ENCODE data around the gene ZNF30. TPM values are rescaled to one million over a fixed set of nuclear protein-coding genes. Genes with fewer than 3 reads are reported as not detected.
"Not testable (repeated sequence)": the region's sequence is repeated elsewhere in the genome, so short reads cannot be mapped to it uniquely, and the experiment has no call there.

ZNF30 gene
- total RNA-seq, 1 donor from 2014 or later = 6.2 TPM

- no peak for TF ChIP-seq CTCF (IDR thresholded peaks at IDR 0.05)
- Mint-ChIP-seq H3K4me3 (ENCODE audit: unreplicated experiment) (no peak overlapping the region), H3K27ac (ENCODE audit: unreplicated experiment) (no peak overlapping the region), H3K27me3 (ENCODE audit: unreplicated experiment) (peaks cover 8% of the 10 kb centered on the region), H3K9me3 (ENCODE audit: unreplicated experiment) (peaks cover 6% of the 10 kb centered on the region), H3K36me3 (ENCODE audit: unreplicated experiment) (no peaks in the 10 kb centered on the region), H3K4me1 (ENCODE audit: unreplicated experiment) (no peaks in the 10 kb centered on the region)
- no peak for DNase-seq (ENCODE audit: extremely low spot score, unreplicated experiment)
Measured at GRCh38 chr19:34900245-34900644, 26.5 kb upstream of the ZNF30 start.

GRCh38 chr19:34904664-34905527 is 21.8 kb upstream of the ZNF30 start:
- no peak for TF ChIP-seq CTCF (IDR thresholded peaks at IDR 0.05)
- Mint-ChIP-seq H3K9me3 (ENCODE audit: unreplicated experiment) (peaks cover 8% of the 10 kb centered on the region), H3K4me1 (ENCODE audit: unreplicated experiment) (no peaks in the 10 kb centered on the region), H3K36me3 (ENCODE audit: unreplicated experiment) (no peaks in the 10 kb centered on the region), H3K27me3 (ENCODE audit: unreplicated experiment) (peaks cover 14% of the 10 kb centered on the region), H3K4me3 (ENCODE audit: unreplicated experiment) (no peak overlapping the region), H3K27ac (ENCODE audit: unreplicated experiment) (no peak overlapping the region)
- no peak for DNase-seq (ENCODE audit: extremely low spot score, unreplicated experiment)

- H3K4me3 Mint-ChIP-seq (ENCODE audit: unreplicated experiment) = no peak overlapping the region
- H3K36me3 Mint-ChIP-seq (ENCODE audit: unreplicated experiment) = no peaks in the 10 kb centered on the region
- no peaks in the 10 kb centered on the region for H3K4me1 Mint-ChIP-seq (ENCODE audit: unreplicated experiment)
- H3K9me3 Mint-ChIP-seq (ENCODE audit: unreplicated experiment) = peaks cover 19% of the 10 kb centered on the region
- no peak for TF ChIP-seq CTCF (IDR thresholded peaks at IDR 0.05)
- H3K27me3 Mint-ChIP-seq (ENCODE audit: unreplicated experiment) = peaks cover 5% of the 10 kb centered on the region
- DNase-seq (ENCODE audit: extremely low spot score, unreplicated experiment) = no peak
- no peak overlapping the region for H3K27ac Mint-ChIP-seq (ENCODE audit: unreplicated experiment)
Measured at GRCh38 chr19:34910770-34911169, 15.9 kb upstream of the ZNF30 start.

- not testable (repeated sequence) for H3K27me3 Mint-ChIP-seq (ENCODE audit: unreplicated experiment); H3K36me3 Mint-ChIP-seq (ENCODE audit: unreplicated experiment); H3K4me3 Mint-ChIP-seq (ENCODE audit: unreplicated experiment); H3K27ac Mint-ChIP-seq (ENCODE audit: unreplicated experiment); H3K4me1 Mint-ChIP-seq (ENCODE audit: unreplicated experiment); DNase-seq (ENCODE audit: extremely low spot score, unreplicated experiment)
- peaks cover 42% of the 10 kb centered on the region for H3K9me3 Mint-ChIP-seq (ENCODE audit: unreplicated experiment)
Measured at GRCh38 chr19:34917144-34917543, 9.6 kb upstream of the ZNF30 start.

GRCh38 chr19:34918190-34918589 is 8.5 kb upstream of the ZNF30 start:
- H3K27me3 Mint-ChIP-seq (ENCODE audit: unreplicated experiment) = no peaks in the 10 kb centered on the region
- no peaks in the 10 kb centered on the region for H3K4me1 Mint-ChIP-seq (ENCODE audit: unreplicated experiment)
- no peaks in the 10 kb centered on the region for H3K36me3 Mint-ChIP-seq (ENCODE audit: unreplicated experiment)
- DNase-seq (ENCODE audit: extremely low spot score, unreplicated experiment) = no peak
- no peak overlapping the region for H3K27ac Mint-ChIP-seq (ENCODE audit: unreplicated experiment)
- H3K9me3 Mint-ChIP-seq (ENCODE audit: unreplicated experiment) = peaks cover 40% of the 10 kb centered on the region
- TF ChIP-seq CTCF (IDR thresholded peaks at IDR 0.05) = no peak
- H3K4me3 Mint-ChIP-seq (ENCODE audit: unreplicated experiment) = no peak overlapping the region

GRCh38 chr19:34920090-34920786 is 6.5 kb upstream of the ZNF30 start:
- not testable (repeated sequence) for H3K4me3 Mint-ChIP-seq (ENCODE audit: unreplicated experiment); H3K36me3 Mint-ChIP-seq (ENCODE audit: unreplicated experiment); H3K27ac Mint-ChIP-seq (ENCODE audit: unreplicated experiment); H3K4me1 Mint-ChIP-seq (ENCODE audit: unreplicated experiment); H3K27me3 Mint-ChIP-seq (ENCODE audit: unreplicated experiment); DNase-seq (ENCODE audit: extremely low spot score, unreplicated experiment)
- peaks cover 34% of the 10 kb centered on the region for H3K9me3 Mint-ChIP-seq (ENCODE audit: unreplicated experiment)
